T47D (cell line): Measurements from ENCODE around the gene NOP16.

Source experiments
- DNase-seq, 2 experiments: peaks; one replicate each; pipeline versions ENCODE4 v3.0.0 to v3.0.0-alpha.2; 2011 to 2012; ENCODE audit warnings: low read depth in 1 of 2, low spot score in 1 of 2
- JUND ChIP-seq: IDR thresholded peaks from 2 replicates; pipeline ENCODE4 v1.6.1; 2012; ENCODE audit warnings: low read depth
- in situ Hi-C: cut with HindIII; loops from 2 replicates; pipeline ENCODE4 v1.10.0; 2016; ENCODE audit warnings: low sequenced_read_pairs, low pct_unique_long_range_greater_than_20kb

The NOP16 gene

GRCh38 chr5:176406436-176407052, 18.1 kb upstream of the NOP16 start:
- no peak for DNase-seq
- in situ Hi-C loops, result no loop called here
- no peak for TF ChIP-seq JUND

GRCh38 chr5:176405656-176406435, 17.4 kb upstream of the NOP16 start:
- TF ChIP-seq JUND, result no peak
- no peak for DNase-seq
- in situ Hi-C loops, result no loop called here

- in situ Hi-C loops, result no loop called here
- TF ChIP-seq JUND, result no peak
- DNase-seq, result no peak
These were observed 13.1 kb upstream of the NOP16 start for GRCh38 chr5:176401281-176402205.

GRCh38 chr5:176400382-176401156, 12.2 kb upstream of the NOP16 start:
- DNase-seq, result no peak
- TF ChIP-seq JUND, result no peak
- in situ Hi-C loops, result no loop called here

- in situ Hi-C loops, result no loop called here
- no peak for DNase-seq
- TF ChIP-seq JUND, result no peak
These were observed 9.5 kb upstream of the NOP16 start for GRCh38 chr5:176397736-176398420.

- DNase-seq, result no peak
- in situ Hi-C loops, result no loop called here
- TF ChIP-seq JUND, result no peak
These were observed 7.9 kb upstream of the NOP16 start for GRCh38 chr5:176396330-176396729.

GRCh38 chr5:176394881-176395675, 6.7 kb upstream of the NOP16 start:
- TF ChIP-seq JUND, result no peak
- no peak for DNase-seq
- in situ Hi-C loops, result no loop called here

- no peak for TF ChIP-seq JUND
- in situ Hi-C loops, result no loop called here
- no peak for DNase-seq
These were observed 5.7 kb upstream of the NOP16 start for GRCh38 chr5:176394096-176394495.

GRCh38 chr5:176392526-176392925, 4.1 kb upstream of the NOP16 start:
- in situ Hi-C loops, result no loop called here
- DNase-seq, result no peak
- no peak for TF ChIP-seq JUND

- no peak for DNase-seq
- in situ Hi-C loops, result no loop called here
- no peak for TF ChIP-seq JUND
These were observed 3.6 kb upstream of the NOP16 start for GRCh38 chr5:176391999-176392398.

GRCh38 chr5:176391479-176391878, 3.1 kb upstream of the NOP16 start:
- in situ Hi-C loops, result no loop called here

More at GRCh38 chr5:176391479-176391878, 3.1 kb upstream of the NOP16 start:
- TF ChIP-seq JUND, result no peak
- no peak for DNase-seq
